Ovary (tissue), 9 donors: Measurements from ENCODE around the gene FNBP1. TPM values are rescaled to one million over a fixed set of nuclear protein-coding genes. Genes with fewer than 3 reads are reported as not detected.
"Not testable (repeated sequence)": the region's sequence is repeated elsewhere in the genome, so short reads cannot be mapped to it uniquely, and the experiment has no call there.

Experiments
- DNase-seq, 5 donors: peaks; one replicate each; pipeline ENCODE4 v3.0.0-alpha.2; 2019 to 2020
- H3K27ac ChIP-seq, 2 donors: fragments of 200-600 bp; one replicate each; pipeline versions ENCODE4 v1.5.1 to v1.8.0; 2019 to 2022
- H3K27me3 ChIP-seq: fragments of 200-600 bp; one replicate; pipeline ENCODE4 v1.8.0; 2022
- H3K36me3 ChIP-seq: fragments of 200-600 bp; sonication (generic); one replicate; pipeline ENCODE4 v1.5.1; 2019
- H3K4me1 ChIP-seq: one replicate; pipeline ENCODE4 v1.8.1; 2013; ENCODE audit warnings: mild to moderate bottlenecking, moderate library complexity; ENCODE audit not compliant: insufficient read depth
- H3K4me3 ChIP-seq: fragments of 200-600 bp; sonication (generic); one replicate; pipeline ENCODE4 v1.5.1; 2017
- H3K9me3 ChIP-seq, 2 donors: fragments of 200-600 bp in 1 of 2; sonication (generic) in 1 of 2; one replicate each; pipeline versions ENCODE4 v1.5.1 to v1.8.1; 2013 to 2019; ENCODE audit warnings: mild to moderate bottlenecking in 1 of 2, moderate library complexity in 1 of 2
- EP300 ChIP-seq: sonication (generic); formaldehyde crosslinking; IDR thresholded peaks from one replicate; pipeline ENCODE4 v1.6.1; 2017; ENCODE audit warnings: antibody characterized with exemption
- POLR2A ChIP-seq: fragments of 450-650 bp; IDR thresholded peaks from one replicate; pipeline ENCODE4 v1.6.1; 2017; ENCODE audit warnings: antibody characterized with exemption, mild to moderate bottlenecking, moderate library complexity
- WGBS, 3 donors: extraction: QIAGEN DNeasy Blood & Tissue Kit in 1 of 3; methylation state at CpG; one replicate each; pipeline versions ENCODE4 v1.1.5 to v1.1.7; 2013 to 2017; 5-methylcytosine and 5-hydroxymethylcytosine counted together
- intact Hi-C, 4 donors: fragments of 100-400 bp; cut with DNase I; formaldehyde crosslinking; loops; one replicate each; pipeline versions ENCODE4 v1.11.0 to v1.15.1; 2022 to 2023
- polyA plus RNA-seq, 2 donors: library from polyadenylated mRNA; stranded (reverse); fragments of 200-250 nt in 1 of 2; fragments of 350-450 nt in 1 of 2; fragmentation: Illumina TruSeq in 1 of 2; extraction: RNeasy Lipid Tissue Mini Kit (QIAGEN cat#74804) in 1 of 2; gene quantifications; one replicate each; pipeline ENCODE4 v1.2.3, GENCODE V29; 2013 to 2014
- total RNA-seq, 7 donors: library from RNA; depleted of rRNA in 2 of 7; stranded (reverse); fragments of >200 nt in 2 of 7; fragmentation: NEBNext Ultra II Directional in 3 of 7; extraction: Animal tissue kit (Norgen Biotek cat#: 25700) in 3 of 7; gene quantifications; one replicate each; pipeline versions ENCODE4 v1.1.0 to v1.2.4, GENCODE V29; 2016 to 2023
- TF ChIP-seq, protein P1 (sequence below), 3 donors: fragments of 450-650 bp in 2 of 3; fragments of 200-600 bp in 1 of 3; IDR thresholded peaks; one replicate each; pipeline versions ENCODE4 v1.5.1 to v1.8.0; 2016 to 2022; ENCODE audit warnings: antibody characterized with exemption in 3 of 3, mild to moderate bottlenecking in 1 of 3
- donor health status: DM: no; HTN: no; CAD: no; lungs with moderate emphysema.
- donor health status: DM: no; HTN: no; CAD: no.
- donor health status: Bipolar disorder and iron deficiency.
- donor health status: DM: yes; HTN: yes; CAD: no.
- donor health status: DM: no; HTN: no; CAD: no.
- donor health status: DM: yes; HTN: yes; CAD: no.

FNBP1 gene
- total and polyA plus RNA-seq, 9 donors, result 18.0 to 61.5 (median 49.0) TPM

GRCh38 chr9:129939431-129939830, 103.6 kb downstream of the FNBP1 start:
- Histone ChIP-seq H3K27me3 (no peaks in the 10 kb centered on the region), H3K4me3 (no peak overlapping the region), H3K9me3 (no peaks in the 10 kb centered on the region), H3K36me3 (no peaks in the 10 kb centered on the region), H3K27ac (no peak overlapping the region), H3K4me1 (peaks cover 9% of the 10 kb centered on the region)
- TF ChIP-seq, protein P1, sequence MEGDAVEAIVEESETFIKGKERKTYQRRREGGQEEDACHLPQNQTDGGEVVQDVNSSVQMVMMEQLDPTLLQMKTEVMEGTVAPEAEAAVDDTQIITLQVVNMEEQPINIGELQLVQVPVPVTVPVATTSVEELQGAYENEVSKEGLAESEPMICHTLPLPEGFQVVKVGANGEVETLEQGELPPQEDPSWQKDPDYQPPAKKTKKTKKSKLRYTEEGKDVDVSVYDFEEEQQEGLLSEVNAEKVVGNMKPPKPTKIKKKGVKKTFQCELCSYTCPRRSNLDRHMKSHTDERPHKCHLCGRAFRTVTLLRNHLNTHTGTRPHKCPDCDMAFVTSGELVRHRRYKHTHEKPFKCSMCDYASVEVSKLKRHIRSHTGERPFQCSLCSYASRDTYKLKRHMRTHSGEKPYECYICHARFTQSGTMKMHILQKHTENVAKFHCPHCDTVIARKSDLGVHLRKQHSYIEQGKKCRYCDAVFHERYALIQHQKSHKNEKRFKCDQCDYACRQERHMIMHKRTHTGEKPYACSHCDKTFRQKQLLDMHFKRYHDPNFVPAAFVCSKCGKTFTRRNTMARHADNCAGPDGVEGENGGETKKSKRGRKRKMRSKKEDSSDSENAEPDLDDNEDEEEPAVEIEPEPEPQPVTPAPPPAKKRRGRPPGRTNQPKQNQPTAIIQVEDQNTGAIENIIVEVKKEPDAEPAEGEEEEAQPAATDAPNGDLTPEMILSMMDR (IDR thresholded peaks at IDR 0.05), result no peak
- TF ChIP-seq EP300 (no peak), POLR2A (no peak)
- intact Hi-C loops, result no loop called here
- WGBS, 3 donors, result 76 to 81% (median 78%) methylated on average over 2 of the region's 2 CpGs
- no peak for DNase-seq

- 18 to 26% (median 26%) methylated on average over 2 of the region's 2 CpGs for WGBS, 3 donors
- Histone ChIP-seq H3K4me3 (no peak overlapping the region), H3K36me3 (no peaks in the 10 kb centered on the region), H3K27ac (peak overlapping the region in 1 of 2 donors; percentile 5), H3K4me1 (peaks cover 10% of the 10 kb centered on the region), H3K27me3 (no peaks in the 10 kb centered on the region), H3K9me3 (no peaks in the 10 kb centered on the region)
- intact Hi-C loops, result no loop called here
- DNase-seq, result no peak
- TF ChIP-seq POLR2A, result no peak
Measured at GRCh38 chr9:129938291-129938979, 104.6 kb downstream of the FNBP1 start.

- H3K9me3 ChIP-seq, H3K27ac ChIP-seq, DNase-seq, H3K36me3 ChIP-seq, intact Hi-C loops, H3K4me3 ChIP-seq, H3K27me3 ChIP-seq: not testable (repeated sequence)
- 33 to 49% (median 40%) methylated on average over 5 of the region's 5 CpGs for WGBS, 3 donors
- peaks cover 12% of the 10 kb centered on the region for H3K4me1 ChIP-seq
Measured at GRCh38 chr9:129937879-129938278, 105.1 kb downstream of the FNBP1 start.

GRCh38 chr9:129936222-129936621, 106.8 kb downstream of the FNBP1 start:
- TF ChIP-seq, protein P1 (IDR thresholded peaks at IDR 0.05), result no peak
- no peak for TF ChIP-seq EP300
- no peak for TF ChIP-seq POLR2A
- WGBS, 3 donors, result 59 to 68% (median 64%) methylated on average over 5 of the region's 5 CpGs
- Histone ChIP-seq H3K4me1 (peaks cover 14% of the 10 kb centered on the region), H3K27me3 (no peaks in the 10 kb centered on the region), H3K4me3 (no peak overlapping the region), H3K9me3 (no peaks in the 10 kb centered on the region), H3K27ac (no peak overlapping the region), H3K36me3 (no peaks in the 10 kb centered on the region)
- intact Hi-C loops, result no loop called here
- DNase-seq, result no peak

DNA sequence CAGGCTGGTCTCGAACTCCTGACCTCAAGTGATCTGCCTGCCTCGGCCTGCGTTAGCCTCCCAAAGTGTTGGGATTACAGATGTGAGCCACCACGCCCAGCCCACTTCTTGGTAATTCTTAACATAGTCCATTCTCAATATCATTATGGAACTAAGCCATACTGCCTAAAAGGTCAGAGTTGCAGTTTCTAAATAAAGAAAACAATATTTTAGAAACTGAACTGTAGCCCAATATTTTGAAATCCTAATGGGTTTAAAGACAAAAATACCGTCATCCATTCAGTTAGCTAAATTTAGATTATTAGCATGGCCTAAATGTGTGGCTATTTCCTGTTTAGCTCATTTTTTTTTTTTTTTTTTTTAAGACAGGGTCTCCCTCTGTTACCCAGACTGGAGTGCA, 108.2 kb downstream of the FNBP1 start:
- WGBS, 3 donors, result 51 to 66% (median 60%) methylated on average over 5 of the region's 5 CpGs
- H3K4me1 ChIP-seq, result peaks cover 16% of the 10 kb centered on the region
- H3K9me3 ChIP-seq, result no peaks in the 10 kb centered on the region
- DNase-seq, result no peak
- peak overlapping the region in 1 of 2 donors; percentile 16 for H3K27ac ChIP-seq
- H3K4me3 ChIP-seq, result no peak overlapping the region
- intact Hi-C loops, result no loop called here
- H3K27me3 ChIP-seq, result no peaks in the 10 kb centered on the region
- TF ChIP-seq, protein P1 (IDR thresholded peaks at IDR 0.05), result no peak
- TF ChIP-seq EP300, result no peak
- no peak for TF ChIP-seq POLR2A
- no peaks in the 10 kb centered on the region for H3K36me3 ChIP-seq
